HFF-Myc (cell line): ENCODE data around the gene SEPSECS.

Experiments used
- DNase-seq: peaks from one replicate; pipeline ENCODE4 v3.0.0-alpha.2; 2011; ENCODE audit warnings: low read depth; ENCODE audit errors: extremely low read depth
- H3K4me3 ChIP-seq: replicated peaks from 2 replicates; pipeline ENCODE4 v1.5.1; 2011; ENCODE audit warnings: low read depth, mild to moderate bottlenecking, control low read depth, low read length
- TF ChIP-seq, protein P1 (sequence below): IDR thresholded peaks from 2 replicates; pipeline ENCODE4 v1.5.1; 2012; ENCODE audit warnings: mild to moderate bottlenecking, low read depth, low read length, control low read depth; ENCODE audit errors: missing control alignments

The SEPSECS gene

GRCh38 chr4:25144870-25145481, 15.3 kb downstream of the SEPSECS start:
- no peak for DNase-seq
- H3K4me3 ChIP-seq: no peak overlapping the region
- TF ChIP-seq, protein P1, sequence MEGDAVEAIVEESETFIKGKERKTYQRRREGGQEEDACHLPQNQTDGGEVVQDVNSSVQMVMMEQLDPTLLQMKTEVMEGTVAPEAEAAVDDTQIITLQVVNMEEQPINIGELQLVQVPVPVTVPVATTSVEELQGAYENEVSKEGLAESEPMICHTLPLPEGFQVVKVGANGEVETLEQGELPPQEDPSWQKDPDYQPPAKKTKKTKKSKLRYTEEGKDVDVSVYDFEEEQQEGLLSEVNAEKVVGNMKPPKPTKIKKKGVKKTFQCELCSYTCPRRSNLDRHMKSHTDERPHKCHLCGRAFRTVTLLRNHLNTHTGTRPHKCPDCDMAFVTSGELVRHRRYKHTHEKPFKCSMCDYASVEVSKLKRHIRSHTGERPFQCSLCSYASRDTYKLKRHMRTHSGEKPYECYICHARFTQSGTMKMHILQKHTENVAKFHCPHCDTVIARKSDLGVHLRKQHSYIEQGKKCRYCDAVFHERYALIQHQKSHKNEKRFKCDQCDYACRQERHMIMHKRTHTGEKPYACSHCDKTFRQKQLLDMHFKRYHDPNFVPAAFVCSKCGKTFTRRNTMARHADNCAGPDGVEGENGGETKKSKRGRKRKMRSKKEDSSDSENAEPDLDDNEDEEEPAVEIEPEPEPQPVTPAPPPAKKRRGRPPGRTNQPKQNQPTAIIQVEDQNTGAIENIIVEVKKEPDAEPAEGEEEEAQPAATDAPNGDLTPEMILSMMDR: peak; percentile 54

DNA sequence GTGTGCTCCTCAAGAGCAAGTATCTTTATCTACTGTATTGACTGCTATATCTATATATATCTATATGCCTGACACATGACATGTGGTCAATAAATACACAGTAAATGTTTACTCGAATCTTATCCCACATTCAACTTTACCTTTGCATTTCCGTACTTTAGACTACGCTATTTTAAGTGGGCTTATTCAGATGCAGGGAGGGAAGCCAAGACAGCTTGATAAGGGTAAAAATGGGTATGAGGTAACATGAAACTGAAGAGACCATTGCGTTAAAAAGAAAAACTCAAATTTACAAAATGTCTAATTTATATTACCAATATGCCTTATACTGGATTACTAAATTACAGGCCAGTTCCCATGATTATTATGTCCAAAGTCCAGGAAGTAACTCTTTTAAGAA, 17.8 kb downstream of the SEPSECS start:
- TF ChIP-seq, protein P1: no peak
- no peak overlapping the region for H3K4me3 ChIP-seq
- DNase-seq: no peak

DNA sequence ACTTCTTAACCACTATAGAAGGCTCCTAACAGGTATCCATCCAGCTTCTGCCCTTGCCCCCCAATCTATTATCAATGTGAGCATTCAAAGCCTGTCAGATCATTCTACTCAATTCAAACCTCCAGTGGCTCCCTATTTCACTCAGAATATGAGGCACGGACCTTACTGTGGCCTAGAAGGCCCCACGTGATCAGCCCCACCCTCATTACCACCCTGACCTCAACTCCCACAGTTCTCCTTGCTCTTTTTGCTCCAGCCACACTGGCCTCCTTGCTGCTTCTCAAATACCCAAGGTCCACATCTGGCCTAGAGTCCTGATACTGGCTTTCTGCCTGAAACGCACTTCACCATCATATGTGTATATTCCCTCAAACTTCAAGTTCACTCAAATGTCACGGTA, 18.7 kb downstream of the SEPSECS start:
- H3K4me3 ChIP-seq: no peak overlapping the region
- no peak for DNase-seq
- TF ChIP-seq, protein P1: no peak

GRCh38 chr4:25133132-25133531, 27.1 kb downstream of the SEPSECS start:
- no peak for DNase-seq
- TF ChIP-seq, protein P1: no peak
- no peak overlapping the region for H3K4me3 ChIP-seq

- H3K4me3 ChIP-seq: no peak overlapping the region
- DNase-seq: no peak
- TF ChIP-seq, protein P1: no peak
These were observed 28.3 kb downstream of the SEPSECS start for GRCh38 chr4:25131926-25132325.

GRCh38 chr4:25131381-25131780, 28.9 kb downstream of the SEPSECS start:
- no peak for DNase-seq
- TF ChIP-seq, protein P1: no peak
- H3K4me3 ChIP-seq: no peak overlapping the region

DNA sequence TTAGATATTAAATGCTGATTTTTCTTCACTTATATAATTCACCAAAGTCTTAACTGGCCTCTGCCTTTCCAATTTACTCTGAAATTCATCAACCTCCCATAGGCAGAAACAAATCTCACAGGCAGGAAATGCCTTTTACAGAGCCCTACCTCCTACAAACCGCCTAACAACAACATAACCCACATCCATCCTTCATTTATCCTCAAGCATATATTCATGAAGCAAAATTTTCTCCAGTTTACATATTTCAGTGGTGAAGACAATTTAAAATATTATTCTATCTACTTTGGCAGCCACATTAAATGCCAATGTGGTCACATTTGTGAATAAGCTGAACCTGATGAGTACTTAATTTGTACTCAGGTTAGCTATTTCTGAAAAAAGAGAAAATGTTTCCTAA, 30.3 kb downstream of the SEPSECS start:
- no peak overlapping the region for H3K4me3 ChIP-seq
- DNase-seq: no peak
- TF ChIP-seq, protein P1: no peak
